ENCODE data around the gene DPYSL4. TPM values are rescaled to one million over a fixed set of nuclear protein-coding genes. Genes with fewer than 3 reads are reported as not detected.

DPYSL4 gene
- total and polyA plus RNA-seq, 12 donors = 0.42 to 7.6 (median 3.2) TPM

DNA sequence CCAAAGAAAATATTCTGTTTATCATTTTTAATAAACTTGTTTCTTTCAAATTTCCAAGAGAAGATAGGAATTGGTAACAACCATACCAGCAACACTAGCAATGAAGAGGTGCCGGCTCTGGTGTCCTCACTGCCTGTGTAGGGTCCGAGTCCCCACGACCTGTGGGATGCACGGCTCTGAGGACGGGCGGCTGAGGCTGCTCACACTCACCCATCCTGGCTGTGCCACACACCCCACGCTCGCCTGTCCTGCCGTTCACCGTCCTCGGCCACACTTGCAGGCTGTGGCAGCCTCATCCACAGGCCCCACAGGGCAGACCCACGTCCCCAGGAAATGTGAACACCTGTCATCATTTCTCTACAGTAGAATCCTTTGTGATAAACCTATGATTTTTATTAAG, 48.2 kb upstream of the DPYSL4 start:
- Histone ChIP-seq H3K27ac (no peak overlapping the region), H3K27me3 (no peaks in the 10 kb centered on the region), H3K4me1 (replicated peaks in 1 of 2) (no peaks in the 10 kb centered on the region), H3K36me3 (replicated peaks in 1 of 2) (no peaks in the 10 kb centered on the region), H3K9me3 (replicated peaks in 1 of 3) (no peaks in the 10 kb centered on the region), H3K4me3 (no peak overlapping the region)
- peak in 1 of 7 donors; percentile 6 for DNase-seq
- TF ChIP-seq, protein P1, sequence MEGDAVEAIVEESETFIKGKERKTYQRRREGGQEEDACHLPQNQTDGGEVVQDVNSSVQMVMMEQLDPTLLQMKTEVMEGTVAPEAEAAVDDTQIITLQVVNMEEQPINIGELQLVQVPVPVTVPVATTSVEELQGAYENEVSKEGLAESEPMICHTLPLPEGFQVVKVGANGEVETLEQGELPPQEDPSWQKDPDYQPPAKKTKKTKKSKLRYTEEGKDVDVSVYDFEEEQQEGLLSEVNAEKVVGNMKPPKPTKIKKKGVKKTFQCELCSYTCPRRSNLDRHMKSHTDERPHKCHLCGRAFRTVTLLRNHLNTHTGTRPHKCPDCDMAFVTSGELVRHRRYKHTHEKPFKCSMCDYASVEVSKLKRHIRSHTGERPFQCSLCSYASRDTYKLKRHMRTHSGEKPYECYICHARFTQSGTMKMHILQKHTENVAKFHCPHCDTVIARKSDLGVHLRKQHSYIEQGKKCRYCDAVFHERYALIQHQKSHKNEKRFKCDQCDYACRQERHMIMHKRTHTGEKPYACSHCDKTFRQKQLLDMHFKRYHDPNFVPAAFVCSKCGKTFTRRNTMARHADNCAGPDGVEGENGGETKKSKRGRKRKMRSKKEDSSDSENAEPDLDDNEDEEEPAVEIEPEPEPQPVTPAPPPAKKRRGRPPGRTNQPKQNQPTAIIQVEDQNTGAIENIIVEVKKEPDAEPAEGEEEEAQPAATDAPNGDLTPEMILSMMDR (IDR thresholded peaks at IDR 0.05) = no peak
- no peak for TF ChIP-seq POLR2A (IDR thresholded peaks at IDR 0.05)
- intact Hi-C loops (cut with DNase I) = no loop called here
- WGBS, 4 donors = 80 to 91% (median 89%) methylated on average over 12 of the region's 12 CpGs

DNA sequence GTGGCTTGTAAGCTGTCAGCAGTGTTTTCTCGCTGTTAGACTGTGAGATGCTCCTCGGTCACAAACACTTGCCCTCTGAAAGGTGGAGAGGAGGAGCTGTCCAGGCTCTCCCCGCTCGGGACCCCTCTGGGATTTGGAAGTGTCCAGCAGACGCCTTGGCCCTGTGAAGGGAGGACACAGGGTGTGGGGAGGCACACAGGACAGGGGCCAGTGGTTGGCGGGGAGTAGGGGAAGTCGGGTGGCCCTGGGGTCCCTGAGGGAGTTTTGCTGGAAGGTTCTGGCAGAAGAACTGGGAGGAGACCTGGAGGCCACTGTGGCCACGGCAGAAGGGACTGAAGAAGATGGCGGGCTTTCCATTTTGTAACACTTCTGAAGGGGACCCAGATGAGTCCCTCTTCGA, 47.2 kb upstream of the DPYSL4 start:
- DNase-seq = peak in 1 of 7 donors; percentile 2
- 83 to 87% (median 85%) methylated on average over 9 to 10 of the region's 10 CpGs for WGBS, 4 donors
- Histone ChIP-seq H3K27me3 (no peaks in the 10 kb centered on the region), H3K27ac (no peak overlapping the region), H3K4me3 (no peak overlapping the region), H3K4me1 (replicated peaks in 1 of 2) (no peaks in the 10 kb centered on the region), H3K36me3 (replicated peaks in 1 of 2) (no peaks in the 10 kb centered on the region), H3K9me3 (replicated peaks in 1 of 3) (no peaks in the 10 kb centered on the region)
- intact Hi-C loops (cut with DNase I) = no loop called here
- TF ChIP-seq, protein P1 (IDR thresholded peaks at IDR 0.05) = no peak
- no peak for TF ChIP-seq POLR2A (IDR thresholded peaks at IDR 0.05)

DNA sequence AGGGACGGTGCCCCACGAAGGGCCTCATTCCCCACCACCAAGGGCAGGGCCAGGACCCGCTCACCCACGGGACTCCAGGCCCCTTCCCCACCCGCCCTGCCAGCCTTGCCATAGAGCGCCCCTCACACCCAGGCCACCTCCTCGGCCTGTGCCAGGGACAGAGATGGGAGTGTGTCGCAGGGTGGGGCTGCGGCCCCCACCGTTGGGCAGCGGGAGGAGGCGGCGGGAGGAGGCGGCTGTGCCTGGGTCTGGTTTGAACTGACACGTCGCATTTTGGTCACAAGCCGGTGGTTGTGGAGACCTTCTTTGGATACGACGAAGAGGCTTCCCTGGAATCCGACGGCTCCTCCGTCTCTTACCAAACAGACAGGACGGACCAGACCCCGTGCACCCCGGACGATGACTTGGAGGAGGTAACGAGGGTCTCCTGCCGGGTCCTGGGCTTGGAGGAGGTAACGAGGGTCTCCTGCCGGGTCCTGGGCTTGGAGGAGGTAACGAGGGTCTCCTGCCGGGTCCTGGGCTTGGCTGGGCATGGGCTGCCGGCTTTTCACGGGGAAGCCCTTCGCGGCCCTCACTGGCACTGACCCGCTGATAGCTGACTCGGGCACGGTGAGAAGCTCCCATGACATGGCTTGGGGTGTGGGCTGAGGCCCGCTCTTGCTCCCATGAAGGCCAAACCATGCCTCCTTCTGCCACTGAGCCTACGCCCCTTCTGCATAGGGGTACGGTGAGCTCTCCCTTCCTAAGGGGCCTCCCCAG, 46.4 kb upstream of the DPYSL4 start:
- Histone ChIP-seq H3K27ac (no peak overlapping the region), H3K9me3 (replicated peaks in 1 of 3) (no peaks in the 10 kb centered on the region), H3K36me3 (replicated peaks in 1 of 2) (no peaks in the 10 kb centered on the region), H3K4me3 (no peak overlapping the region), H3K27me3 (no peaks in the 10 kb centered on the region), H3K4me1 (replicated peaks in 1 of 2) (no peaks in the 10 kb centered on the region)
- WGBS, 4 donors = 87 to 93% (median 90%) methylated on average over 19 to 42 of the region's 42 CpGs
- intact Hi-C loops (cut with DNase I) = loop anchor here (5.0 to 10.0 kb wide), 3 partner anchors 106 to 253 kb away; no protein-coding TSS in a partner anchor
- DNase-seq = peak in 1 of 7 donors; percentile 6
- TF ChIP-seq, protein P1 (IDR thresholded peaks at IDR 0.05) = no peak
- TF ChIP-seq POLR2A (IDR thresholded peaks at IDR 0.05) = no peak

DNA sequence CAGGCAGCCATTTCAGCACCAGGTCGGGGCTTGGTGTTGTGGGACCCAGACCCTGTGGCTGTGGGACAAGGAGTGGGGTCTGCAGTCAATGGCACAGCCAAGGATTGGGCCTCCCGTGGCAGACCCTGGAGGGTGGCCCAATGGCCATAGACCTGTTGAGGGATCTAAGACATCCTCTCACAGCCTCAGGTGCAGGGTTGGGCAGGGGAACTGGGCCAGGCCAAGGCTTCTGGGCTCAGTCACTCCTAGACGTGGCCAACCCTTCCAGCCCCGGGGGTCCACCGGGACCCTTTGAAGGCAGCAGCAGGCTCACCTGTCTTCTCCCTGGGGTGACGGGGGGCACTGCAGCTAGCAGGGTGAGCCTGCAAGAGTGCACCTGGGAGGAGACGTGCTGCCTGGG, 45.7 kb upstream of the DPYSL4 start:
- Histone ChIP-seq H3K27ac (no peak overlapping the region), H3K4me3 (no peak overlapping the region), H3K4me1 (replicated peaks in 1 of 2) (no peaks in the 10 kb centered on the region), H3K9me3 (replicated peaks in 1 of 3) (no peaks in the 10 kb centered on the region), H3K27me3 (no peaks in the 10 kb centered on the region), H3K36me3 (replicated peaks in 1 of 2) (no peaks in the 10 kb centered on the region)
- DNase-seq = no peak
- 60 to 93% (median 87%) methylated on average over 1 to 7 of the region's 7 CpGs for WGBS, 4 donors
- intact Hi-C loops (cut with DNase I) = loop anchor here (5.0 to 10.0 kb wide), 3 partner anchors 106 to 254 kb away; no protein-coding TSS in a partner anchor
- TF ChIP-seq, protein P1 (IDR thresholded peaks at IDR 0.05) = no peak
- TF ChIP-seq POLR2A (IDR thresholded peaks at IDR 0.05) = no peak

All from adrenal gland (tissue), 12 donors.